ENCODE data around the gene KCNMB2.

Gene KCNMB2

GRCh38 chr3:178583963-178584575 is 47.8 kb downstream of the KCNMB2 start:
- DNase-seq, result no peak

GRCh38 chr3:178584722-178585380 is 48.6 kb downstream of the KCNMB2 start:
- DNase-seq, result no peak

DNA sequence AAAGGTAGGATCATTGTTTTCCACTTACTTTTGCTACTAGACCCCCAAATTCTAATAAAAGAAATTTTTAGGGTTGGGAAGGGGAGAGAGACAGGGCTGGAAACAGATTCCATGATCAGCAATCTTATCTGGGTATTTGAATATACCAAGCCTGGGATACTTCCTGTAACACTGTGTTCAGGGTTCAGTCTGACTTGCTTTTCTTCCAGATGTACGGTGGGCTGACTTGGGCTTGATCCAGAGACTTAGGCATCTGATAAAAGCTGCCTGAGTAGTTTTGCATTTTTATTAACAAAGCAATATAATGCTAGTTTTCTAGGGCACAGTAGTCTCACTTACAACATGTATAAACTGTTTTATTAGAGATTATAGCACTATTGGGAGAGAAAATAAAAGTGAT is 49.2 kb downstream of the KCNMB2 start:
- DNase-seq, result no peak

GRCh38 chr3:178586076-178586475 is 49.8 kb downstream of the KCNMB2 start:
- no peak for DNase-seq

DNA sequence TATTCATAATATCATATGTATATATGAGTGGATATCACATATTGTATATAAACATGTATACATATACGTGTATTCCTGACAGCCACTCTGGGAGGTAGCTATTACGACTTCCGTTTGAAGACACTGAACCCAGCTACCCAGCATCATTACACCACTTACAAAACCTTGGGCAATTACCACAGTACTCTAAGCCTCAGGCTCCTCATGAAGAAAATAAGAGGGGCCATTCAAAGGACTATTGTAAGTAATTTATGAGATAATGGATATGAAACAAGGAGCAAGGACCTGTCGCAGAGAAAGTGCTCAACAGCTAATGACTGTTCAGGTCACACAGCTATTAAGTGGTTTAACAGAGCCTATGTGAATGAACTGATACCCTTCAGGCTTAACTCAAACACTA is 52.4 kb downstream of the KCNMB2 start:
- DNase-seq, result no peak

DNA sequence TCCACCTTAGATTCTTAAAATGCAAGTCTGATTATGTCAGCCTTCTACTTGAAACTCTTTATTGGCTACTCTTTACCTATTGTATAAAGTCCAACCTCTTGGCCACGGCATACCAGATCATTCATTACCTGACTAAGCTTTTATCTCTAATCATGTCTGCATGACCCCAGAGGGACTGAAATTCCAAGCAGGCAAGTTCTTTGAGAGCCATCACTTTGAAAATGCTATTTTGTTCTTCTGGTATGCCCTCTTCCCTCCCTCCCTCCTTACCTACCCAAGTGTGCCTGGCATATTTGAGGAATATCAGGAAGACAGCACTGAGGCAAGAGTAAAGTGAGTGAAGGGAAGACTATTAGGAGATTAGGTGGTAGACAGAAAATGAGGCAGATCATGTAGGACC is 57.5 kb downstream of the KCNMB2 start:
- DNase-seq, result no peak

GRCh38 chr3:178597371-178597770 is 61.1 kb downstream of the KCNMB2 start:
- no peak for DNase-seq

- no peak for DNase-seq
Observed at GRCh38 chr3:178602856-178603255, 66.6 kb downstream of the KCNMB2 start.

GRCh38 chr3:178603735-178604134 is 67.5 kb downstream of the KCNMB2 start:
- no peak for DNase-seq

DNA sequence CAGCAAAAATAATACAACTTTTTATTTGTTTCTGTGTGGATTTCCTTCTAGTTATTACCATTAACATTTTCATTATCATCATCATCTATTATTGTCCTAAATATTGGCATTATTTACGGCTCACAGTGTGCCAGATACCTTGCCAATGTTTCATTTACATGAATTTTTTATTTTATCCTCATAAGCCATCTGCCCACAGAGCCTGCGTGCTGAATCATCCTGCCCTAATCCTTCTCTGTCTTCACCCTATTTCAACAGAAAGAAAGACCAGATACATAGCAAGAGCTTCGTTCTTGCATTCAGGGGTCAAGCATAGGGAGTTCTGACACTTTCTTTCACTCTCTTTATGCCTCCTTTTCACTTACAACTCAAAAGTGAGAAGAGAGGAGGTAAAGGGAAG is 82.0 kb downstream of the KCNMB2 start:
- DNase-seq, result no peak

GRCh38 chr3:178618896-178619295 is 82.7 kb downstream of the KCNMB2 start:
- DNase-seq, result no peak

DNA sequence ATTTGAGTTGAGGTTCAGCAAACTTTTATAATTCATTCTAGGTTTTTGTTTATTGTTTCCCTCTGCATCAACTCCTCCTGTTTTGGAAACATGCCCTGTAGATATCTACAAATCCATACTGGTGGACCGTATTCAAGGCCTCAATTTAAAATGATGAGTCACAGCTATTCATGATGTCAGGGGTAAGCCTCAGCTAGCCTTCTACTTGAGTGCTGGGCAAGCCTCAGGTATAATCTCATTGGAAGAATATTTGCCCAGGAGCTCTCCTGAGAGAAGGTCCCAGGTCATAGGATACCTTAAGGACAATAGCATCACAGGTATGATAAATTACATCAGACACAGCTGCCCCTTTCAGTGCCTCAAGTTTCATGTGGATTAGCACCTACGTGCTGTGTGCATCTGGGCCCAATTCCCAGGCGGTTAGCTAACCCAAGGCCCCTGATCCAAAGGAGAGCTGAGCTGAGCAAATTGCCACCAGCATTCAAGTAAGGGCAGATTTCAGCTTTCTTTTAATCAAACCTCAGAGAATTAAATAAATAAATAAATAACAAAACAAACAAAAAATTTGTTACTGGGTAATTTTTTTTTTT is 87.5 kb downstream of the KCNMB2 start:
- DNase-seq, result no peak

GRCh38 chr3:178624276-178624675 is 88.0 kb downstream of the KCNMB2 start:
- no peak for DNase-seq

DNA sequence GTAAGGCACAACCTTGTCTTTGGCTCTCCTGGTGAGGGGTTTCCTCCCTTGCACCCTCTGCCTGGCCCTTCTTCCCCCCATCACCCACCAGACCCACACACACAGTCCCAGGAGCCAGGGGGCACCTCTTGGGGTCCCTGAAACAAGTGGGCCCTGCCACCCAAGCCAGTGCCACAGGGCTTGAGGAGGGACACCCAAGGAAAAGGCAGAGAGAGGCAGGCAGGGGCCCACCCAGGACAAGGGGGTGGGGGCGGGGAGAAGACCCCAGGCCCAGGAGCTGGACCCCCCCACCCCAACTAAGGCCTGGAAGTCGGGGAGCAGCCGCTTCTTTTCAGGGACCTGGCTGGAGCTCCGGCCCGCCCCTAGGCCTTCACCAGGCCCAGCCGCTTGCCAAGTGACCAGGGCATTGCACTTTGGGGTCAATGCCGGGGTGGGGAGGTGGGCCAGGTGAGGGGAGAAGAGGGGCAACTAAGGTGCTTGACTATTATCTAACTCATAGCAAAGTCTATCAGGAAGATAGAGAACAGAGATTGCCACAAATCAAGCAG is 88.9 kb downstream of the KCNMB2 start:
- DNase-seq, result no peak

- DNase-seq, result no peak
Observed at GRCh38 chr3:178628037-178628436, 91.8 kb downstream of the KCNMB2 start.

GRCh38 chr3:178629430-178630178 is 93.4 kb downstream of the KCNMB2 start:
- DNase-seq, result no peak

- DNase-seq, result no peak
Observed at GRCh38 chr3:178631950-178632349, 95.7 kb downstream of the KCNMB2 start.

DNA sequence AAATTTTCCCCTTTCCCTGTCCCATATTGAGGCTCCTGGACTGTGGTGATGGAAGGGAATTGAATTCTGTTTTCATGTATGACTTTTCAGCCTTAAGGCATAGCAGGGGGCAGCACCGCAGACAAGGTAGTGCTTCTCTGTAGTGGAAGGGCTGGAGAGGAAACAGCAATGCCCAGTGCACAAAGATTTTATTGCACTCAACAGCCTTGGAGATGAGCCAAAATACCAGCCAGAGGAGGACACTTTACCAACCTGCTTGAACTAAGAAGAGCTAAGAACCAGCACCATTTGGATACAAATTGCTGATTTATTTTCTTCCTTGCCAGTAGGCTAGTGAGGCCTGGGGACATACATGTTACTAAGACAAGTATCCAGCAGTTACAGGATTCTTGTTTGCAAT is 98.7 kb downstream of the KCNMB2 start:
- no peak for DNase-seq

- no peak for DNase-seq
Observed at GRCh38 chr3:178637802-178638201, 101.6 kb downstream of the KCNMB2 start.

- DNase-seq, result no peak
Observed at GRCh38 chr3:178645503-178645902, 109.3 kb downstream of the KCNMB2 start.

DNA sequence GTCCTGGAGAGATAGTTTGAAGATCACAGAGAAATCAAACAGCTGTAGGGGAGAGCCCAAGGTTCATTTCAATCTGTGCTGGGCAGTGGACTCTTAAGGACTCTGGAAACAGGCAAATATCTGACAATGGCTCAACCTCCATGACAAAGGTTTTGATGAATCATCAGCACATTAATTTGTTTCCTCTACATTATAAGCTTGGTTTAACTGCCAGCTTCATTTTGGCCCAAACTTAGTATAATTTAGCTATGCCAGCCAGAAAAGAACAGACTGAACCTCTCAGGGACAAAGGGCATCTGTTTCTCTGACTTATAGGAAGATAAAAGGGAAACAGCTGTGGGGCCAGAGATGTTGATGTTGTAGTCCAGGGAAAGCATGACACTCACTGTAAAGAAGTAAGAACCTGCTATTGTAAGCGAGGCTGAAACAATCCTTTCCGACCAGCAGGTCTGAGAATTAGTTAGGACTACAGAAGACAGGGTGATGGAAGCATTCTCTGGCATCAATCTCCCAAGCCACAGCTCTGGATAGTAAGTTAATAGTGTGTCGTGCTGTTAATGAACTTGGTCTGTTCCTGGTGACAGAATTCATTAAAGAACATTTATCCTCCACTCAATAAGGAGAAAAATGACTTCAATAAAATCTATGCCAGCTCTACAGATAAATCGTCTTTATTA is 110.1 kb downstream of the KCNMB2 start:
- DNase-seq, result no peak

GRCh38 chr3:178655488-178655887 is 119.3 kb downstream of the KCNMB2 start:
- DNase-seq, result no peak
